Activated CD4-positive, alpha-beta memory T cell treated with anti-CD3 and anti-CD28 coated beads for 36 hours (primary cell): ENCODE data around the gene ADAMTS12. TPM values are rescaled to one million over a fixed set of nuclear protein-coding genes. Genes with fewer than 3 reads are reported as not detected.

Source experiments
- CTCF ChIA-PET: fragments of 350-600 bp; sonication (Branson Sonifier 250); formaldehyde crosslinking; loops from one replicate; lab custom pipeline; 2021; ENCODE audit warnings: antibody characterized with exemption, inconsistent platforms; lab: Charles Lee
- POLR2A ChIA-PET: fragments of 350-600 bp; sonication (Branson Sonifier 250); formaldehyde crosslinking; loops from one replicate; lab custom pipeline; 2021; ENCODE audit warnings: antibody characterized with exemption; lab: Charles Lee
- DNase-seq: peaks from one replicate; pipeline ENCODE4 v3.0.0-alpha.2; 2020
- H3K27ac Mint-ChIP-seq: one replicate; pipeline ENCODE4 v1.8.0; 2021; ENCODE audit warnings: mixed read lengths
- H3K27me3 Mint-ChIP-seq: one replicate; pipeline ENCODE4 v1.8.0; 2021; ENCODE audit warnings: mixed read lengths
- H3K36me3 Mint-ChIP-seq: one replicate; pipeline ENCODE4 v1.8.0; 2021; ENCODE audit warnings: mixed read lengths
- H3K4me1 Mint-ChIP-seq: one replicate; pipeline ENCODE4 v1.8.0; 2021; ENCODE audit warnings: low read depth, mixed read lengths
- H3K4me3 Mint-ChIP-seq: one replicate; pipeline ENCODE4 v1.8.0; 2021; ENCODE audit warnings: mild to moderate bottlenecking, mixed read lengths
- H3K9me3 Mint-ChIP-seq: one replicate; pipeline ENCODE4 v1.8.0; 2021; ENCODE audit warnings: mixed read lengths
- intact Hi-C: fragments of 100-400 bp; cut with micrococcal nuclease; formaldehyde crosslinking; loops from one replicate; pipeline ENCODE4 v1.15.1; 2023
- total RNA-seq, 2 experiments: library from RNA; stranded (reverse); gene quantifications; one replicate each; pipeline ENCODE4 v1.2.3, GENCODE V29; 2021

Gene ADAMTS12
- total RNA-seq, 2 experiments from 2014 or later = not detected

DNA sequence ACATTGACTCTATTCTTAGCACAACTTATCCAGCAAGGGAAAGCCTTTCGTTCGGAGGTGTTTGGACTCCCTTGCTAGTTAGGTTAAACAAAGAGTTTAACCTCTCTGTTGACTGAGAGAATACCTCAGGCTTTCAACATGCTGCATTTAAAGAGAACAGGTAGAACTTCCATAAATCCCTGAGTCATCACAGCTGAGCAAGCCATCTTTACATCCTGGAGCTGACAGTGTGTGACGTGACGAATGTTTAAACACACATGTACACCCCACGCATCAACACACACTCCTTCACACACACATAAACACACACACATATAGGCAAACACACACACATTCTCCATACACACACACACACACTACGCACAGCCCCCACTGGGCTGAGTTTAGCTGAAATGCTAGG lies 152.8 kb downstream of the ADAMTS12 start:
- CTCF ChIA-PET = no interaction called here
- no peaks in the 10 kb centered on the region for H3K9me3 Mint-ChIP-seq
- POLR2A ChIA-PET = no interaction called here
- intact Hi-C loops = no loop called here
- no peaks in the 10 kb centered on the region for H3K4me1 Mint-ChIP-seq
- no peaks in the 10 kb centered on the region for H3K27me3 Mint-ChIP-seq
- no peak for DNase-seq
- no peak overlapping the region for H3K27ac Mint-ChIP-seq
- H3K4me3 Mint-ChIP-seq = no peak overlapping the region
- H3K36me3 Mint-ChIP-seq = no peaks in the 10 kb centered on the region

DNA sequence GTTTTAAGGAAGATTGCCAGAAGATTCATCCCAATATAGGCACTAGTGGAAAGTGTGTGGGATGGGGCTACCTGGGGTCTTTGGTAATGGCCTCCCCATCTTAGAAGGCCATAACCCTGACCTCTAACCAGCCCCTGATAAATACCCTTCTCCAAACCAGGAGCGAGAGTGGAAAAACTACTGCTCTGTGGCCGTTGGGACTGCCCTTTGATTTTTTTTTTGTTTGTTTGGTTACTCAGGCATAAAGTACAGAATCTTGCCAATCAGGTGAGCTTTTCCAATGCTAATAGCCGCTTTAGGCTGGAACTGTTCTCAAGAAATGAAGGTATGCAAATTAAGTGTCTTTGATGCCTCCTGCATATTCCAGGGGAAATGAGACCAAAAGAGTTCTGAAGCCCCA lies 153.7 kb downstream of the ADAMTS12 start:
- Mint-ChIP-seq H3K4me1 (no peaks in the 10 kb centered on the region), H3K9me3 (no peaks in the 10 kb centered on the region), H3K27ac (no peak overlapping the region), H3K36me3 (no peaks in the 10 kb centered on the region), H3K27me3 (no peaks in the 10 kb centered on the region), H3K4me3 (no peak overlapping the region)
- POLR2A ChIA-PET = no interaction called here
- CTCF ChIA-PET = no interaction called here
- DNase-seq = no peak
- intact Hi-C loops = no loop called here

DNA sequence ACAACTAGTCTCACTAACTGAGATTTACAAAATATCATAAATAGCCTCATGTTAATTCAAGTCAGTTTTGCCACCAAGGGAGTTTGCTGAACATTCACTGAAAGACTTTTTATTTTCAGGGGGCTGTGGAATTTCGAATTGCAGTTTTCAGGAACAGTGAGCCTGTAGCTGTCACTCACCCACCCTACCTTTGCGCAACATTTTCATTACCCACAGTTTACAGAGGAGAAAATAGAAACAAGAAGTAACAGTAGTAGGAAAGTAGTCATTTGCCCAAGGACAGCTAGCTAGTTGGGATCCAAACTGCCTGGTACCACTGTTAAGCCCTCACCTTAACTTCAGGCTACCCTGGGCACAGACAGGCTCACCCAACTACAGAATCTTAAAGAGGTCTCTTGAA lies 154.1 kb downstream of the ADAMTS12 start:
- Mint-ChIP-seq H3K9me3 (no peaks in the 10 kb centered on the region), H3K27me3 (no peaks in the 10 kb centered on the region), H3K4me3 (no peak overlapping the region), H3K4me1 (no peaks in the 10 kb centered on the region), H3K27ac (no peak overlapping the region), H3K36me3 (no peaks in the 10 kb centered on the region)
- intact Hi-C loops = no loop called here
- ChIA-PET POLR2A (no interaction called here), CTCF (no interaction called here)
- DNase-seq = no peak

DNA sequence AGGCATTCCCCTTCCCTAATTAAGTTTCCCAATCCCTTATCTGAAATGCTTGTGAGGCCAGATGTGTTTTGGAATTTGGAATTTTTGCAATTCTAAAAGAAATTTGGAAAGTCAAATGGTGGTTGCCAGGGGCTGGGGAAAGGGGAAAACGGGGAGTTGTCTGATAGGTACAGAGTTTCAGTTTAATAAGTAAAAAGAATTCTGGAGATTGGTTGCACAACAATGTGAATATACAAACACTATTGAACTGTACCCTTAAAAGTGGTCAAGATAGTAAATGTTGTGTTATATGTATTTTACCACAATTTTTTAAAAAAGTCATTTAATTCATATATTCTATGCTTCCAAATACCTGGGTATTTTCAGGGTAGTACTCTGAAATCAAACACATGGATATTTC lies 154.5 kb downstream of the ADAMTS12 start:
- ChIA-PET POLR2A (no interaction called here), CTCF (no interaction called here)
- H3K36me3 Mint-ChIP-seq = no peaks in the 10 kb centered on the region
- no peak overlapping the region for H3K4me3 Mint-ChIP-seq
- no peaks in the 10 kb centered on the region for H3K4me1 Mint-ChIP-seq
- H3K9me3 Mint-ChIP-seq = no peaks in the 10 kb centered on the region
- no peaks in the 10 kb centered on the region for H3K27me3 Mint-ChIP-seq
- intact Hi-C loops = no loop called here
- DNase-seq = no peak
- H3K27ac Mint-ChIP-seq = no peak overlapping the region

DNA sequence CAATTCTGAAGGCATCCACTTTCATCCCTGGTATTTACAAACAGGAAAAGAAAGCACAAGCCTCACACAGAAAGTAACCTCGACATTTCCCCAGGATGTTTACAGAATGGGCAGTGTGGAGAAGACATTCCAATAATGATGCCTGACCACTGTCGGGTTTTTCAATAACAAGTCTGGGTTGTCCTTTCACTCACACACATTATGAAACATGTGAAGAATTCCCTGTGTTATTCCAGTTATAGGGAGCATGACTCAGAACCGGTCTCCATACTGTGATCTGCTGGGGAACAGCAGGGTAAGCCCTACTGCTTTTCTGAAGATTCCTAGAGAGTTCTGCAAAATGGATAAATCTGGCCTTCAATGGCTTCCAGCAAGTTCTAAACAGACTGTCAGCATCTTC lies 155.3 kb downstream of the ADAMTS12 start:
- CTCF ChIA-PET = no interaction called here

DNA sequence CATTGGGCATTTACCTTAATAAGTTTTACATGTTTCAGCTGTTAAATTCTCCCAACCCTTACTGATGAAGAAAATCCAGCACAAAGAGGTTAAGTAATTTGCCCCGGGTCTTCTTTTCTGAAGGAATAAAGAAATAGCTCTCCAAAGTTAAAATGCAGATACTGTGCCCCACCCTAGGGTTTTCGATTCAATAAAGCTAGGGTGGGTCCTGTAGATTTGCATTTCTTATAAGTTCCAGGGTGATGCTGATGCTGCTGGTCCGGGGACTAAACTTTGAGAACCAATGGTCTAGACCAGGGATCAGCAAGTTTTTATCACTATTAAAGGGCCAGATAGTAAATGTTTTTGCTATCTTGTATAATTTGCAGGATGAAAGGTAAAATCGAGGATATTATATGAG lies 156.7 kb downstream of the ADAMTS12 start:
- H3K36me3 Mint-ChIP-seq = no peaks in the 10 kb centered on the region
- H3K27me3 Mint-ChIP-seq = peaks cover 2% of the 10 kb centered on the region
- CTCF ChIA-PET = no interaction called here
- no peak for DNase-seq
- H3K27ac Mint-ChIP-seq = no peak overlapping the region
- no peaks in the 10 kb centered on the region for H3K4me1 Mint-ChIP-seq
- H3K9me3 Mint-ChIP-seq = no peaks in the 10 kb centered on the region
- intact Hi-C loops = no loop called here
- H3K4me3 Mint-ChIP-seq = no peak overlapping the region
- POLR2A ChIA-PET = no interaction called here

More for the DNA sequence above, 155.3 kb downstream of the ADAMTS12 start:
- H3K4me3 Mint-ChIP-seq = no peak overlapping the region
- H3K4me1 Mint-ChIP-seq = no peaks in the 10 kb centered on the region
- DNase-seq = no peak
- POLR2A ChIA-PET = no interaction called here
- no peak overlapping the region for H3K27ac Mint-ChIP-seq
- no peaks in the 10 kb centered on the region for H3K9me3 Mint-ChIP-seq
- H3K27me3 Mint-ChIP-seq = peaks cover 2% of the 10 kb centered on the region
- intact Hi-C loops = no loop called here
- no peaks in the 10 kb centered on the region for H3K36me3 Mint-ChIP-seq

DNA sequence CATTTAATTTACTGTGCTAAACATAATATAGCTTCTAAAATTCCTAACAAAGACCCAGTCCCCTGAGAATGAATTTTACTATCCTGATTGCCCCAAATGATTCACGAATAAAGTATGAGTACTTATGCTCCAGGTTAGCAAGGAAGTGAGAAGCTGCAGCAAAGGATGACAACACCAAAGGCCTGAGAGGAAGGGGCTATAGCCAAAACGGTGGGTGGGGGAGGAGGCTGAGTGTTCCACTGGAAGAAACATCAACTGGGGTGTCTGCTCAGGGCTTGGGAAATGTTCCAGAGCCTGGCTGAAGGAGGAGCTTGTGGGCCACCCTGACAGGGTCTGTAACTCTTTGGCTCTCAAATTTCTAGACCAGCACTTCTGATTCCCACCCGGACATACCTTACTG lies 157.3 kb downstream of the ADAMTS12 start:
- ChIA-PET CTCF (no interaction called here), POLR2A (no interaction called here)
- Mint-ChIP-seq H3K27me3 (peaks cover 2% of the 10 kb centered on the region), H3K4me3 (no peak overlapping the region), H3K9me3 (no peaks in the 10 kb centered on the region), H3K27ac (no peak overlapping the region), H3K36me3 (no peaks in the 10 kb centered on the region), H3K4me1 (no peaks in the 10 kb centered on the region)
- no peak for DNase-seq
- intact Hi-C loops = no loop called here

DNA sequence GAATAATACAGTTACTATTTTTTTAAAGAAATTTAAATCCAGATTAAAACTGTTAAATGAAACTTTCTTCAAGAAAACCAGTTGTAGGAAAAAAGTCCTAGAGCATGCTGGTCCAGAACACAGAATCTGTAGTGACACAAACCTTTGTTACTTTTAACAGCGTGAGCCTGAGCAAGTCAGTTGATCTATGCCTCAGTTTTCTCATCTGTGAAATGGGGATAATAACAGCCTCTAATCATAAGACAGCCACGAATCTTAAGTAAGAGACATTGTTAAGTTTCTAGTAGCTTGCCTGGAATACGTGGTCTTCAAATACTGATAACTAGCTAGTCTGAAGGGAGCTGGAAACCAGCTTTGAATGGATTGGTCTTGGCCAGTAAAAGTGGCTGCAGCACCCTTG lies 158.6 kb downstream of the ADAMTS12 start:
- Mint-ChIP-seq H3K27ac (no peak overlapping the region), H3K27me3 (peaks cover 2% of the 10 kb centered on the region), H3K4me1 (no peaks in the 10 kb centered on the region), H3K36me3 (no peaks in the 10 kb centered on the region), H3K9me3 (peaks cover 3% of the 10 kb centered on the region), H3K4me3 (no peak overlapping the region)
- no peak for DNase-seq
- ChIA-PET POLR2A (no interaction called here), CTCF (no interaction called here)
- intact Hi-C loops = no loop called here

DNA sequence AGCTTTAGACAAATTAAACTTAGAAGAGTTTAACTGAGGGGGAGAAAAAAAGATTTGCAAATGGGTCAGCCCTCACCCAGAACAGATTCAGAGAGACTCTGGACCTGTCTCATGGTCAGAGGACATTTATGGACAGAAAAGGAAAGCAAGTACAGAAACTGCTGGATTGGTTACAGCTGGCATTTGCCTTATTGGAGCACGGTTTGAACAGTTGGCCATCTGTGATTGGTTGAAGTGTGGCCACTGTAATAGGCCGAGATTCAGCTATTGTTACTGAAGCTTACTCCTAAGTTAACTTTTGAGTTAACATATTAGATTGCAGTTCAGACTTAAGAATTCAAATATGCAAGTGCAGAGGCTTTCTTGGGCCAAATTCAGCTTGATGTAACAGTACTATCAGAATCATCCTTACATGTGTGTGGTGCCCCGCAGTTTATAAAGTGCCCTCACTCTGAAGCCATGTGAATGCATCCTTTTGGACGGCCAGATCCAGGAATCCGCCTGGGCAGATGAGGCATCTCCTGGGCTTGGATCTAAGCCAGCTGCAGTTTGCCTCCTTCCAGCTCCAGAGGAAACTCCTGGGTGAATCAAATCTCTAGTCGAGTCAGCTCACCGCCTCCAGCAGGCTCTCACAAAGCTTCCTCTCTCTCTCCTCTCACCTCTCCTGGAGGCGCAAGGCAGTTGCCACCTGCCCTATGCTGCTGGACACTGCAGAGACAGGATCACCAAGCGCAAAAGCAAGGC lies 165.2 kb downstream of the ADAMTS12 start:
- Mint-ChIP-seq H3K4me3 (no peak overlapping the region), H3K27me3 (no peaks in the 10 kb centered on the region), H3K36me3 (no peaks in the 10 kb centered on the region), H3K27ac (no peak overlapping the region), H3K4me1 (no peaks in the 10 kb centered on the region), H3K9me3 (peaks cover 3% of the 10 kb centered on the region)
- ChIA-PET CTCF (no interaction called here), POLR2A (no interaction called here)
- no peak for DNase-seq
- intact Hi-C loops = no loop called here

DNA sequence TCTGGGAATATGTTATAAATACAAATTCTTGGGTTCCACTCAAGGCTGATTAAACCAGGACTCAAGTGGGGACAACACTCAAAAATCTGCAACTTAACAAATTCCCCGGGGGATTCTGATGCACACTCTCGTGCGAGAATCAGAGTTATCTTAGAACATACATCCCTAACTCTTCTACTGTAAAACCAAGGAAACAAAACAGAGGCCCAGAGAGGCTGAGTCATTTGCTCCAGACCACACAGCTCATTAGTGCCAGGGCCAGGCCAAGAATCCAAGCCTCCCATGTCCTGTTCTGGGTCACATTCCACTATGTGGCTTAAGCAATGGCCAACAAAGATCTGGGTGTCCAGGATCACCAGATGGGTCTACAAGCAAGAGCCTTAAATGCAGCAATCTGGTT lies 166.0 kb downstream of the ADAMTS12 start:
- H3K36me3 Mint-ChIP-seq = no peaks in the 10 kb centered on the region
- H3K4me1 Mint-ChIP-seq = no peaks in the 10 kb centered on the region
- ChIA-PET CTCF (no interaction called here), POLR2A (no interaction called here)
- H3K27ac Mint-ChIP-seq = no peak overlapping the region
- H3K4me3 Mint-ChIP-seq = no peak overlapping the region
- intact Hi-C loops = no loop called here
- no peaks in the 10 kb centered on the region for H3K27me3 Mint-ChIP-seq
- no peak for DNase-seq
- peaks cover 3% of the 10 kb centered on the region for H3K9me3 Mint-ChIP-seq

DNA sequence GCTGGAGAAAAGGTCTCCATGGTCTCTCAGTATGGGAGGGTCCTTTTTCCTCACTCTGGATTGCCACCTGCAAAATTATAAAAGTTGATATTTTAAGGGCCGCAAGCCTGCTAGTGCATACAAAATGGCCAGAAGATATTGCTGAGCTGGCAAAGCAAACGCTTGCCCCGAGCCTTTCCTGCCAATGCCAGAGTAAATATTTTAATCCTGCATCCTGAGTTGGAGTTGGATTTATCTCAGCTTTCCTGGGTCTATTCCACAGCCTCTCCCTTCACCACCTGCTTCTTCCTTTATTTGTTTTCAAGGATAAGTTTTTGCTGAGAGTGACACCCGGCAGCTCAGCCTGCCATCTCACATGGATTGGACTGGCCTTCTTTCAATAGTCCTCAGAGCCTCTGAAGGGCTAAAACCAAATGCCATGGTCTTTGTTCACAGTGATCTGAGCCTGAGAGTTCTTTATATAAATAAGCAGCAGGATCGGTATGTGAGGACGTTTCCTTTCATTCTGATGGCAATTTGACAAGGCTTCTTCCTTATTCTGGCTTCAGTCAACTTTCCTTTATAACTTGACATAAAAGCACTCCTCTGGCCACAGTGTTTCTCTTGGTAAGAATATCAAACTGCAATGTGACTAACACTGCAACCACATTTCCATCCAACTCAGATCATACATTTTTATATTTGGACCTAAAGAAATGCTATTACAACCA lies 170.1 kb downstream of the ADAMTS12 start:
- no peaks in the 10 kb centered on the region for H3K27me3 Mint-ChIP-seq
- no peaks in the 10 kb centered on the region for H3K36me3 Mint-ChIP-seq
- H3K4me1 Mint-ChIP-seq = no peaks in the 10 kb centered on the region
- H3K4me3 Mint-ChIP-seq = no peak overlapping the region
- POLR2A ChIA-PET = no interaction called here
- intact Hi-C loops = no loop called here
- DNase-seq = no peak
- no peaks in the 10 kb centered on the region for H3K9me3 Mint-ChIP-seq
- CTCF ChIA-PET = no interaction called here
- no peak overlapping the region for H3K27ac Mint-ChIP-seq

DNA sequence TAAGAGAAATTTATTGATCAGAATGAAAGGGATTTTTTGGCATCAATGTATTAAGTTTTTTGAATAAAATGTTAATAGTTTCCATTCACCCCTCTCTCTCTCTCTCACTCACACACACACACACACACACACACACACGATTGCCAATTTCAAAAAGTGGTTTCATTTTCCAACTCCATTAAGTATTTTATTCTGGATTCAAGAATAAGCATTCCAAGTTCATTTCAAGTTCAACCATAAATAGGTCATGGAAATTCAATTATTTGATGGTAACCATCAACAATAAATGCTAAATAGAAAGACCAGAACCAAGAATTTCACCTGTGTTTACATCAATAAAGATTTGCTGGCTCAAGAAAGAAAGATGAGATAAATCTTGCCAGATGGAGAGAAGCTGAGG lies 171.6 kb downstream of the ADAMTS12 start:
- ChIA-PET CTCF (no interaction called here), POLR2A (no interaction called here)
- intact Hi-C loops = no loop called here
- H3K36me3 Mint-ChIP-seq = no peaks in the 10 kb centered on the region
- H3K4me3 Mint-ChIP-seq = no peak overlapping the region
- DNase-seq = no peak
- no peaks in the 10 kb centered on the region for H3K27me3 Mint-ChIP-seq
- H3K9me3 Mint-ChIP-seq = peaks cover 2% of the 10 kb centered on the region
- no peaks in the 10 kb centered on the region for H3K4me1 Mint-ChIP-seq
- no peak overlapping the region for H3K27ac Mint-ChIP-seq

DNA sequence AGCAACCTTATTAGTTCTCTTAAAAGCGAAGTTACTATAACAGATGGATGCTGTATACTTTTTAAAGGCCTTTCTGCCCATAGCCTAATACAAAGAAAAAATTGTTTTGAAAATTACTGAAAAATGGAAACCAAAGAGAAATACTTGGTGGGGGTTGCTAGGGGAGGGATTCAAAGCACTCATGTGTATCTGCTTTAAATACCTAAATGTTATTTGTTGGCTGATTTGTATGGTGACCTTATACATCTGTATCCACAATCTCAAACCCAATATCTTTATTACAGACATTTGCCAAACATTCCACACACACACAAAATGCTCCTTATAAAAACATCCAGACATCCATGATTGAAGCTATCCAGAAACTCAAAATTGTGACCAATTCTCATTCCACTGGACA lies 172.0 kb downstream of the ADAMTS12 start:
- POLR2A ChIA-PET = no interaction called here
- Mint-ChIP-seq H3K9me3 (peaks cover 2% of the 10 kb centered on the region), H3K36me3 (no peaks in the 10 kb centered on the region), H3K27me3 (no peaks in the 10 kb centered on the region), H3K4me1 (no peaks in the 10 kb centered on the region), H3K4me3 (no peak overlapping the region), H3K27ac (no peak overlapping the region)
- CTCF ChIA-PET = no interaction called here
- intact Hi-C loops = no loop called here
- no peak for DNase-seq
